NCI-H345 treated with DMSO at 0.1 percent for 48 hours (cell line): ENCODE results near the gene TMEM145.

ENCODE experiments used
- DNase-seq: peaks from one replicate; lab custom pipeline; 2025; ENCODE audit not compliant: unreplicated experiment; lab: John Stamatoyannopoulos, UW

TMEM145 gene

GRCh38 chr19:42357290-42357689 lies 44.2 kb downstream of the TMEM145 start:
- no peak for DNase-seq

- DNase-seq: no peak
Measured at GRCh38 chr19:42360787-42361544, 47.9 kb downstream of the TMEM145 start.

- DNase-seq: no peak
Measured at GRCh38 chr19:42361545-42361910, 48.4 kb downstream of the TMEM145 start.

- DNase-seq: no peak
Measured at GRCh38 chr19:42362342-42362741, 49.2 kb downstream of the TMEM145 start.

- DNase-seq: no peak
Measured at GRCh38 chr19:42362891-42363440, 49.9 kb downstream of the TMEM145 start.

- DNase-seq: no peak
Measured at GRCh38 chr19:42363614-42364346, 50.7 kb downstream of the TMEM145 start.

GRCh38 chr19:42366673-42367072 lies 53.6 kb downstream of the TMEM145 start:
- no peak for DNase-seq

GRCh38 chr19:42367929-42368328 lies 54.8 kb downstream of the TMEM145 start:
- DNase-seq: no peak

GRCh38 chr19:42368360-42368759 lies 55.3 kb downstream of the TMEM145 start:
- no peak for DNase-seq

GRCh38 chr19:42368765-42369164 lies 55.7 kb downstream of the TMEM145 start:
- DNase-seq: no peak

GRCh38 chr19:42369433-42370067 lies 56.4 kb downstream of the TMEM145 start:
- DNase-seq: no peak

GRCh38 chr19:42370068-42370520 lies 57.0 kb downstream of the TMEM145 start:
- no peak for DNase-seq

GRCh38 chr19:42370626-42371175 lies 57.6 kb downstream of the TMEM145 start:
- no peak for DNase-seq
